HEK293 (cell line): ENCODE results near the gene TBRG1.

Experiments used
- CTCF ChIA-PET: fragments of 350-600 bp; formaldehyde crosslinking; extraction: SDS; loops from one replicate; lab custom pipeline; 2021; ENCODE audit warnings: antibody characterized with exemption; lab: Yijun Ruan, JAX
- POLR2A ChIA-PET: fragments of 300-600 bp; formaldehyde crosslinking; extraction: SDS; loops from one replicate; lab custom pipeline; 2020; ENCODE audit warnings: antibody characterized with exemption, inconsistent platforms; lab: Yijun Ruan, JAX
- H3K27ac ChIP-seq: fragments of 200-500 bp; sonication (Bioruptor generic); 2 replicates; pipeline ENCODE4 v1.5.1; 2014; ENCODE audit warnings: low read depth, low read length, control low read depth, inconsistent platforms; ENCODE audit errors: extremely low read depth
- H3K36me3 ChIP-seq, 2 experiments: fragments of 200-500 bp in 1 of 2; sonication (Bioruptor generic) in 1 of 2; 1 replicate in 1 of 2; 2 replicates in 1 of 2; pipeline ENCODE4 v1.5.1; 2014 to 2017; ENCODE audit warnings: inconsistent platforms in 2 of 2, low read length in 2 of 2; ENCODE audit not compliant: control insufficient read depth in 2 of 2, insufficient read depth in 1 of 2
- H3K4me1 ChIP-seq: fragments of 200-500 bp; sonication (Bioruptor generic); 2 replicates; pipeline ENCODE4 v1.5.1; 2014; ENCODE audit warnings: mild to moderate bottlenecking, low read length, inconsistent platforms; ENCODE audit not compliant: control insufficient read depth, insufficient read depth
- H3K4me3 ChIP-seq: 2 replicates; pipeline ENCODE4 v1.5.1; 2011; ENCODE audit warnings: low read depth, mild to moderate bottlenecking, control low read depth, low read length, moderate library complexity
- H3K9me3 ChIP-seq: fragments of 200-500 bp; sonication (Bioruptor generic); 2 replicates; pipeline ENCODE4 v1.5.1; 2014; ENCODE audit warnings: low read depth, low read length, inconsistent platforms; ENCODE audit not compliant: control insufficient read depth, insufficient read depth
- EGR2 ChIP-seq: fragments of 450-650 bp; formaldehyde crosslinking; IDR thresholded peaks from 2 replicates; pipeline ENCODE4 v1.5.1; 2016; ENCODE audit warnings: low read depth, missing biosample characterization, missing genetic modification characterization
- GLI2 ChIP-seq: fragments of 450-650 bp; formaldehyde crosslinking; IDR thresholded peaks from 2 replicates; pipeline ENCODE4; 2017; ENCODE audit warnings: missing biosample characterization, missing genetic modification characterization, low read depth, borderline replicate concordance
- GLI4 ChIP-seq: fragments of 450-650 bp; formaldehyde crosslinking; IDR thresholded peaks from 2 replicates; pipeline ENCODE4 v1.5.1; 2016; ENCODE audit warnings: missing biosample characterization, missing genetic modification characterization
- HOXC10 ChIP-seq: sonication (generic); formaldehyde crosslinking; IDR thresholded peaks from 2 replicates; pipeline ENCODE4 v1.8.1; 2023; ENCODE audit warnings: mild to moderate bottlenecking, missing genetic modification reagents
- KLF1 ChIP-seq: fragments of 450-650 bp; formaldehyde crosslinking; IDR thresholded peaks from 2 replicates; pipeline ENCODE4 v1.5.1; 2016; ENCODE audit warnings: missing biosample characterization, missing genetic modification characterization
- KLF16 ChIP-seq: fragments of 450-650 bp; formaldehyde crosslinking; IDR thresholded peaks from 2 replicates; pipeline ENCODE4 v1.5.1; 2017; ENCODE audit warnings: missing biosample characterization, missing genetic modification characterization
- OSR2 ChIP-seq: fragments of 450-650 bp; formaldehyde crosslinking; IDR thresholded peaks from 2 replicates; pipeline ENCODE4 v1.5.1; 2016; ENCODE audit warnings: missing biosample characterization, missing genetic modification characterization
- OVOL3 ChIP-seq: fragments of 450-650 bp; formaldehyde crosslinking; IDR thresholded peaks from 2 replicates; pipeline ENCODE4 v1.5.1; 2016; ENCODE audit warnings: missing biosample characterization, missing genetic modification characterization
- SP2 ChIP-seq: fragments of 450-650 bp; formaldehyde crosslinking; IDR thresholded peaks from 2 replicates; pipeline ENCODE4 v1.5.1; 2016; ENCODE audit warnings: missing biosample characterization, missing genetic modification characterization
- SP7 ChIP-seq: fragments of 450-650 bp; formaldehyde crosslinking; IDR thresholded peaks from 2 replicates; pipeline ENCODE4 v1.5.1; 2016; ENCODE audit warnings: missing biosample characterization, missing genetic modification characterization
- ZBTB20 ChIP-seq: fragments of 450-650 bp; formaldehyde crosslinking; IDR thresholded peaks from 2 replicates; pipeline ENCODE4 v1.5.1; 2016; ENCODE audit warnings: missing biosample characterization, missing genetic modification characterization
- ZBTB49 ChIP-seq: fragments of 450-650 bp; formaldehyde crosslinking; IDR thresholded peaks from 2 replicates; pipeline ENCODE4 v1.5.1; 2016; ENCODE audit warnings: missing biosample characterization, missing genetic modification characterization, low read depth
- ZFP37 ChIP-seq: fragments of 450-650 bp; formaldehyde crosslinking; IDR thresholded peaks from 2 replicates; pipeline ENCODE4 v1.5.1; 2016; ENCODE audit warnings: missing biosample characterization, missing genetic modification characterization
- ZNF112 ChIP-seq: fragments of 450-650 bp; formaldehyde crosslinking; IDR thresholded peaks from 2 replicates; pipeline ENCODE4 v1.5.0; 2017; ENCODE audit warnings: missing biosample characterization, missing genetic modification characterization
- ZNF157 ChIP-seq: fragments of 450-650 bp; formaldehyde crosslinking; IDR thresholded peaks from 2 replicates; pipeline ENCODE4 v1.5.1; 2016; ENCODE audit warnings: missing biosample characterization, missing genetic modification characterization
- ZNF221 ChIP-seq: fragments of 450-650 bp; formaldehyde crosslinking; IDR thresholded peaks from 2 replicates; pipeline ENCODE4 v1.5.1; 2017; ENCODE audit warnings: missing biosample characterization, missing genetic modification characterization, borderline replicate concordance
- ZNF335 ChIP-seq: fragments of 450-650 bp; formaldehyde crosslinking; conservative IDR thresholded peaks from 2 replicates; pipeline ENCODE4 v1.5.1; 2016; ENCODE audit warnings: missing biosample characterization, missing genetic modification characterization
- ZNF404 ChIP-seq: fragments of 450-650 bp; formaldehyde crosslinking; IDR thresholded peaks from 2 replicates; pipeline ENCODE4 v1.5.1; 2017; ENCODE audit warnings: missing biosample characterization, missing genetic modification characterization
- ZNF423 ChIP-seq: fragments of 450-650 bp; formaldehyde crosslinking; IDR thresholded peaks from 2 replicates; pipeline ENCODE4 v1.5.1; 2016; ENCODE audit warnings: missing biosample characterization, missing genetic modification characterization
- ZNF488 ChIP-seq: fragments of 450-650 bp; formaldehyde crosslinking; IDR thresholded peaks from 2 replicates; pipeline ENCODE4 v1.5.1; 2016; ENCODE audit warnings: missing biosample characterization, missing genetic modification characterization
- ZNF501 ChIP-seq: fragments of 450-650 bp; formaldehyde crosslinking; IDR thresholded peaks from 2 replicates; pipeline ENCODE4 v1.5.1; 2016; ENCODE audit warnings: missing biosample characterization, missing genetic modification characterization
- ZNF514 ChIP-seq: fragments of 450-650 bp; formaldehyde crosslinking; IDR thresholded peaks from 2 replicates; pipeline ENCODE4 v1.5.1; 2016; ENCODE audit warnings: missing biosample characterization, missing genetic modification characterization
- ZNF529 ChIP-seq: fragments of 450-650 bp; formaldehyde crosslinking; IDR thresholded peaks from 2 replicates; pipeline ENCODE4 v1.5.1; 2017; ENCODE audit warnings: missing genetic modification characterization, missing biosample characterization; ENCODE audit not compliant: insufficient replicate concordance
- ZNF785 ChIP-seq: fragments of 450-650 bp; formaldehyde crosslinking; IDR thresholded peaks from 2 replicates; pipeline ENCODE4 v1.5.1; 2016; ENCODE audit warnings: missing biosample characterization, missing genetic modification characterization
- ZSCAN30 ChIP-seq: fragments of 450-650 bp; IDR thresholded peaks from 2 replicates; pipeline ENCODE4 v1.5.1; 2018; ENCODE audit warnings: missing biosample characterization, mild to moderate bottlenecking, missing genetic modification characterization, moderate library complexity
- TF ChIP-seq, protein P1 (sequence below): fragments of 450-650 bp; IDR thresholded peaks from 2 replicates; pipeline ENCODE4 v1.5.1; 2018; ENCODE audit warnings: missing biosample characterization, mild to moderate bottlenecking, missing genetic modification characterization

TBRG1 gene

GRCh38 chr11:124674168-124674517 lies 51.5 kb downstream of the TBRG1 start:
- H3K9me3 ChIP-seq, result no peaks in the 10 kb centered on the region
- no peaks in the 10 kb centered on the region for H3K36me3 ChIP-seq
- TF ChIP-seq OVOL3 (no peak), KLF1 (tag by site-specific recombination) (no peak), ZNF785 (tag by site-specific recombination) (no peak), EGR2 (no peak), ZSCAN30 (tag by site-specific recombination) (no peak), GLI4 (tag by site-specific recombination) (no peak), ZNF423 (tag by site-specific recombination) (no peak), ZNF488 (tag by site-specific recombination) (no peak), KLF16 (tag by site-specific recombination) (no peak)
- TF ChIP-seq, protein P1, sequence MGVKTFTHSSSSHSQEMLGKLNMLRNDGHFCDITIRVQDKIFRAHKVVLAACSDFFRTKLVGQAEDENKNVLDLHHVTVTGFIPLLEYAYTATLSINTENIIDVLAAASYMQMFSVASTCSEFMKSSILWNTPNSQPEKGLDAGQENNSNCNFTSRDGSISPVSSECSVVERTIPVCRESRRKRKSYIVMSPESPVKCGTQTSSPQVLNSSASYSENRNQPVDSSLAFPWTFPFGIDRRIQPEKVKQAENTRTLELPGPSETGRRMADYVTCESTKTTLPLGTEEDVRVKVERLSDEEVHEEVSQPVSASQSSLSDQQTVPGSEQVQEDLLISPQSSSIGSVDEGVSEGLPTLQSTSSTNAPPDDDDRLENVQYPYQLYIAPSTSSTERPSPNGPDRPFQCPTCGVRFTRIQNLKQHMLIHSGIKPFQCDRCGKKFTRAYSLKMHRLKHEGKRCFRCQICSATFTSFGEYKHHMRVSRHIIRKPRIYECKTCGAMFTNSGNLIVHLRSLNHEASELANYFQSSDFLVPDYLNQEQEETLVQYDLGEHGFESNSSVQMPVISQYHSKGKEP, result no peak
- ChIA-PET CTCF (interaction anchor here (1.5 to 5.9 kb wide), 2 partner anchors 30 to 119 kb away, joined by 4 to 43 read pairs; no protein-coding TSS in a partner anchor), POLR2A (interaction anchor here (0.6 to 1.7 kb wide), 8 partner anchors 15 to 126 kb away, joined by 3 to 10 read pairs (median 5); partner anchors contain the start of genes MSANTD2 and NRGN)
- no peaks in the 10 kb centered on the region; the same call in 1 of the 2 replicates for H3K4me1 ChIP-seq
- H3K4me3 ChIP-seq, result peak overlapping the region; percentile 78
- no peak overlapping the region for H3K27ac ChIP-seq

DNA sequence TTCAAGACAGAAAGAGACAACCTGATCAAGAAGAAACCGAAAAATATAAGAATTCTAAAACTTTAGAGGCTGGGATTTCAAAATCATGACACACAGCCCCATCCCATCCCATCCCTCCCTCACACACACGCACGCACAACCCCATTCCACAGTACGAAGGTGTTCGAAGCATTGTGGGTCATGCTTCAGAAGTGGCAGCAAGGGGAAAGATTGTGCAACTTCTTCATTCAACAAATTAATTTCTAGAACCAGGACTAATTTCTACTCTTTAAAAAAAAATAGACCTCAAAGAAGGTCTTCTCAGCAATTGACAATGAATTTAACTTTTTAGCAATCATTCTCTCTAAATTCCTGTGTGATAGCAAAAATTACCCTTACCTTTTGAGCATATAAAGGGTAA lies 51.9 kb downstream of the TBRG1 start:
- TF ChIP-seq ZNF221 (tag by site-specific recombination), result no peak
- POLR2A ChIA-PET, result no interaction called here
- CTCF ChIA-PET, result no interaction called here
- Histone ChIP-seq H3K36me3 (no peaks in the 10 kb centered on the region), H3K4me1 (no peaks in the 10 kb centered on the region), H3K9me3 (no peaks in the 10 kb centered on the region), H3K4me3 (peak overlapping the region; percentile 78), H3K27ac (no peak overlapping the region)

- ChIA-PET POLR2A (no interaction called here), CTCF (interaction anchor here (0.7 kb wide), 1 partner anchor 755 kb away, joined by 3 read pairs; no protein-coding TSS in a partner anchor)
- H3K4me3 ChIP-seq, result no peak overlapping the region
- no peak for TF ChIP-seq OSR2 (tag by site-specific recombination)
- TF ChIP-seq SP2 (tag by site-specific recombination), result no peak
- no peak for TF ChIP-seq ZBTB20 (tag by site-specific recombination)
- peak; percentile 33; the same call in 1 of the 2 replicates for TF ChIP-seq ZNF335 (tag by site-specific recombination)
- no peak overlapping the region for H3K27ac ChIP-seq
- no peaks in the 10 kb centered on the region for H3K9me3 ChIP-seq
- H3K4me1 ChIP-seq, result no peaks in the 10 kb centered on the region
- H3K36me3 ChIP-seq, result no peaks in the 10 kb centered on the region
Measured at GRCh38 chr11:124676386-124676785, 53.7 kb downstream of the TBRG1 start.

DNA sequence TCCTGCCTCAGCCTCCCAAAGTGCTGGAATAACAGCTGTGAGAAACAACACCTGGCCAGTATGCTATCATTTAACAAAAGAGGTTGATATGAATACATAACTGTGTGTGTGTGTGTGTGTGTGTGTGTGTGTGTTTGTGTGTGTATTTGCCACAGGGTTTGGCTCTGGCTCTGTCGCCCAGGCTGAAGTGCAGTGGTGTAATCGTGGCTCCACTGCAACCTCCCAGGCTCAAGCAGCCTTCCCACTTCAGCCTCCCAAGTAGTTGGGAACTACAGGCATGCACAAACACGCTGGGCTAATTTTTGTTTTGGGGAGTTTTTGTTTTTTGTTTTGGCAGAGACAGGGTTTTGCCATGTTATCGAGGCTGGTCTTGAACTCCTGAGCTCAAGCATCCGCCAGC lies 55.8 kb downstream of the TBRG1 start:
- ChIA-PET POLR2A (no interaction called here), CTCF (no interaction called here)
- Histone ChIP-seq H3K4me1 (no peaks in the 10 kb centered on the region), H3K36me3 (peaks cover 0 to 5% of the 10 kb centered on the region in 2 experiments; a peak in 1 of 3 replicates), H3K27ac (no peak overlapping the region), H3K4me3 (no peak overlapping the region), H3K9me3 (no peaks in the 10 kb centered on the region)
- TF ChIP-seq HOXC10 (CRISPR knock-in tag) (no peak), GLI2 (tag by site-specific recombination) (no peak), ZNF157 (tag by site-specific recombination) (no peak), ZNF112 (tag by site-specific recombination) (no peak), ZNF514 (tag by site-specific recombination) (no peak), ZNF529 (tag by site-specific recombination) (no peak), KLF16 (tag by site-specific recombination) (no peak), SP7 (tag by site-specific recombination) (no peak), ZBTB49 (no peak), ZNF404 (no peak), ZNF501 (tag by site-specific recombination) (no peak), ZFP37 (tag by site-specific recombination) (no peak)
